Measurements from ENCODE around the gene CENPU. TPM values are rescaled to one million over a fixed set of nuclear protein-coding genes. Genes with fewer than 3 reads are reported as not detected.

Gene CENPU
- polyA plus RNA-seq, 1 experiment, result 8.0 TPM

DNA sequence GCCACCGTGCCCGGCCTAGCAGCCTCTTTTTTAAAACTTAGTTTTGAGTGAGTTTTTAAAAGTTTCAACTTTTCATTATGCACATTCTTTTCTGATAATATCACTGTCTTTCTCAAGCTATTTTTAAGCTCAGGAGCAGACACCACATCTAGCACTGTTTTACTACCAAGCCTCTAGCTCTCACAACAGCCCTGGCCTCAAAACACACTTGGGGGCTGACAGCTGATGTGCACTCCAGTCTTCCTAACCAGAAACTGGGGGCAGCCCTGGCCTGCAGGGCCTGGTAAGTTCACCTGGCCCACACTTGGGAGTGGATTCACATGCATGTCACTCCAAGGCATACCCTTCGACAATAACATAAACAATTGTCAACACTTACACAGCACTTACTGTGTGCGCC lies 34.0 kb downstream of the CENPU start:
- no peak overlapping the region for H3K27ac ChIP-seq (ENCODE audit: low read depth, low read length)
- no peak overlapping the region for H3K4me3 ChIP-seq (ENCODE audit: low read depth, low read length)
- CTCF ChIA-PET, result interaction anchor here (1.2 kb wide), 1 partner anchor 46 kb away, joined by 3 read pairs; no protein-coding TSS in a partner anchor
- POLR2A ChIA-PET, result interaction anchor here (0.7 kb wide), 1 partner anchor 16 kb away, joined by 3 read pairs; no protein-coding TSS in a partner anchor
- H3K27me3 ChIP-seq (ENCODE audit: control insufficient read depth, insufficient read depth, low read length), result no peaks in the 10 kb centered on the region
- no peaks in the 10 kb centered on the region for H3K9me3 ChIP-seq (ENCODE audit: control insufficient read depth, insufficient read depth, low read length)
- TF ChIP-seq CTCF (IDR thresholded peaks at IDR 0.05; ENCODE audit: low read depth, low read length), result no peak
- no peak for DNase-seq (ENCODE audit: low read depth, low spot score)

- ChIA-PET POLR2A (no interaction called here), CTCF (interaction anchor here (0.7 kb wide), 1 partner anchor 47 kb away, joined by 3 read pairs; no protein-coding TSS in a partner anchor)
- Histone ChIP-seq H3K9me3 (ENCODE audit: control insufficient read depth, insufficient read depth, low read length) (no peaks in the 10 kb centered on the region), H3K27ac (ENCODE audit: low read depth, low read length) (no peak overlapping the region), H3K4me3 (ENCODE audit: low read depth, low read length) (no peak overlapping the region), H3K27me3 (ENCODE audit: control insufficient read depth, insufficient read depth, low read length) (no peaks in the 10 kb centered on the region)
- TF ChIP-seq CTCF (IDR thresholded peaks at IDR 0.05; ENCODE audit: low read depth, low read length), result no peak
- no peak for DNase-seq (ENCODE audit: low read depth, low spot score)
These were observed 35.9 kb downstream of the CENPU start for GRCh38 chr4:184697956-184698355.

DNA sequence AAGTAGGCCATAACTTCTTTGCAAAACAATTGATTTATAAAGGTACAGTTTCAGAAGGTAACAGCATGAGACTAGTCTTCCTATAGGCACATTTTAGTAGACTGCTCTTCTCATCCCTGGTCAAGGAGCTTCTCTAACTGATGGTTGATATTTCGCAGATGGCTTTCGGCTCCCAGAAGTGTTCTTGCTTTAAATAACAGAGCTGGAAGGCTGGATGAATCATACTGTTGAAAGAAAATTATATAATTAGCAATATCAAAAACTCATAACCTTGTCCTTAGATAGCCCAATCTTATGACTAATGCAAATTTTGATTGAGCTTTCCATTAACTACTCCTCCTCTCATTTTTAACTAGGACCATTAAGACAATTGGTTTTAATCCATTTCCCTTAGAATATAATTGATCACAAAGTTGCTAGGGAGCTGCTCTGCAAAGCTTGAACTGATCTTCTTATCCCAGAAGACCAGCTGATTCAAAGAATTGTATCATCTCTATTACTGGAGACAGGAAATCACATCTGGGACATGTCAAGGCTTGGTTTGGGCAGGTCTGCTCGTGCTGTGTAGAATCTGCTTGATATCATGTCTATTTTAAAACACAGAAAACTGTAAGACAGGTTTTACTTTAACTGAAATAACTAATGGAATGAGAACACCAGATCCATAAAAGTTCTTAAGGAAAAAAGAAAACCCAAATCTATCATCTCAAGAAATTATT lies 38.6 kb downstream of the CENPU start:
- H3K9me3 ChIP-seq (ENCODE audit: control insufficient read depth, insufficient read depth, low read length), result no peaks in the 10 kb centered on the region
- CTCF ChIA-PET, result interaction anchor here (1.8 kb wide), 1 partner anchor 431 kb away, joined by 6 read pairs; no protein-coding TSS in a partner anchor
- POLR2A ChIA-PET, result interaction anchor here (0.9 kb wide), 1 partner anchor 47 kb away, joined by 3 read pairs; the partner anchor contains the start of gene CASP3
- TF ChIP-seq CTCF (IDR thresholded peaks at IDR 0.05; ENCODE audit: low read depth, low read length), result no peak
- H3K27ac ChIP-seq (ENCODE audit: low read depth, low read length), result no peak overlapping the region
- no peak overlapping the region for H3K4me3 ChIP-seq (ENCODE audit: low read depth, low read length)
- DNase-seq (ENCODE audit: low read depth, low spot score), result no peak
- no peaks in the 10 kb centered on the region for H3K27me3 ChIP-seq (ENCODE audit: control insufficient read depth, insufficient read depth, low read length)

DNA sequence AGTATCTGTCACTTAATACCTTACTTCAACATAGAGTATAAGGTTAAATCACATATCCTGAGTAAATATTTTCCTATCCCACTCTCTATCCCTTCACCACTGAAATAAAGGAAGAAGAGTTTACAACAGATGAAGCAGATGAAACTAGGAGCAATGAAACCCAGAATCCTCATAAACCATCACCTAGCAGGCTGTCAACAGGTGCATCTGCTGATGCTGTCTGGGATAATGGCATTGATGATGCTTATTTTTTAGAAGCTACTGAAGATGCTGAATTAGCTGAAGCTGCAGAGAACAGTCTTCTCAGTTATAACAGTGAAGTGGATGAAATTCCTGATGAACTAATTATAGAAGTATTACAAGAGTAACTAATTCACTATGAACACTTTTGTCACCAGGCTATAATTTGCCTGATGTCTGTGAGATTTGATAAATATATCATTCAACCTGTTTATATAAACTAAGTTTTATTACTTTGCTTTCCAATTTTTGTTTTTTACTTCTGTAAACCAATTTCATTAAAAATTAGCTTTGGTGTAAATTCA lies 39.4 kb downstream of the CENPU start:
- Histone ChIP-seq H3K27me3 (ENCODE audit: control insufficient read depth, insufficient read depth, low read length) (no peaks in the 10 kb centered on the region), H3K9me3 (ENCODE audit: control insufficient read depth, insufficient read depth, low read length) (no peaks in the 10 kb centered on the region), H3K4me3 (ENCODE audit: low read depth, low read length) (no peak overlapping the region), H3K27ac (ENCODE audit: low read depth, low read length) (no peak overlapping the region)
- no peak for DNase-seq (ENCODE audit: low read depth, low spot score)
- CTCF ChIA-PET, result interaction anchor here (1.8 kb wide), 1 partner anchor 430 kb away, joined by 6 read pairs; no protein-coding TSS in a partner anchor
- no peak for TF ChIP-seq CTCF (IDR thresholded peaks at IDR 0.05; ENCODE audit: low read depth, low read length)
- POLR2A ChIA-PET, result interaction anchor here (0.9 kb wide), 1 partner anchor 46 kb away, joined by 3 read pairs; the partner anchor contains the start of gene CASP3

DNA sequence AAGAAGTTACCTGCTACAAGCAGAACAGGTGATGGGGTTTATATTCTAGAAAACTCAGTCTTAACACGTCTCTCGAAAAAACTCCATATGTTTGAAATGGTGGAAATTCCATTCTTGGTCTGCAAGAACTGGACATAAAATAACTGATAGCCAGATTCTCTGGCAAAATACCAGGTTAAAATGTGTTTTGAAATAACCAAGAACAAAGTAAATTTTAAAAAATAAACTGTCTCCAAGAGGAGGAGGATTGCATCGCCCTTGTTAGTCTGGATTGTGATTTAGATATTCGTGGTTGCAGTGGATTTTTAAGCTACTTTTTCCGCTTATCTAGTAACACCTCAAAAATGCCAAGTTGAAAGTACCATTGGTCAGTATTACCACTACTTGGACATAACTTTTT lies 40.8 kb downstream of the CENPU start:
- CTCF ChIA-PET, result interaction anchor here (1.2 kb wide), 1 partner anchor 52 kb away, joined by 3 read pairs; no protein-coding TSS in a partner anchor
- no peak for DNase-seq (ENCODE audit: low read depth, low spot score)
- no peaks in the 10 kb centered on the region for H3K27me3 ChIP-seq (ENCODE audit: control insufficient read depth, insufficient read depth, low read length)
- H3K27ac ChIP-seq (ENCODE audit: low read depth, low read length), result no peak overlapping the region
- no peaks in the 10 kb centered on the region for H3K9me3 ChIP-seq (ENCODE audit: control insufficient read depth, insufficient read depth, low read length)
- POLR2A ChIA-PET, result no interaction called here
- no peak overlapping the region for H3K4me3 ChIP-seq (ENCODE audit: low read depth, low read length)
- no peak for TF ChIP-seq CTCF (IDR thresholded peaks at IDR 0.05; ENCODE audit: low read depth, low read length)

All from AG04450 (cell line).